HCT116 (cell line): ENCODE data around the gene RWDD1. TPM values are rescaled to one million over a fixed set of nuclear protein-coding genes. Genes with fewer than 3 reads are reported as not detected.

Source experiments
- ATAC-seq: fragments of 200-7000 bp; cut with Tn5 transposase; 2 replicates; pipeline ENCODE4 v1.9.1; 2020; ENCODE audit warnings: mild to moderate bottlenecking, moderate library complexity
- Bru-seq: library from RNA; stranded (reverse); fragments of 400-500 nt; gene quantifications from one replicate; lab custom pipeline; 2021; lab: Mats Ljungman, UMichigan
- BruChase-seq, 2 experiments: library from RNA; stranded (reverse); fragments of 400-500 nt; gene quantifications; one replicate each; lab custom pipeline; 2021; lab: Mats Ljungman, UMichigan
- BruUV-seq: library from RNA; stranded (reverse); fragments of 400-500 nt; replicated peaks from 2 replicates; lab custom pipeline; 2021; lab: Mats Ljungman, UMichigan
- CTCF ChIA-PET: fragments of 300-600 bp; sonication (Branson Sonifier 250); formaldehyde crosslinking; loops from one replicate; lab custom pipeline; 2021; ENCODE audit warnings: antibody characterized with exemption; lab: Charles Lee
- POLR2A ChIA-PET: fragments of 300-600, 350-600 bp; sonication (Branson Sonifier 250); formaldehyde crosslinking; loops from one replicate; lab custom pipeline; 2021; ENCODE audit warnings: antibody characterized with exemption; lab: Charles Lee
- RAD21 ChIA-PET, 2 experiments: fragments of 300-600 bp; sonication (Branson Sonifier 250); formaldehyde crosslinking; loops; one replicate each; lab custom pipeline; 2023; ENCODE audit warnings: low total read pairs in 2 of 2; ENCODE audit not compliant: uncharacterized antibody in 2 of 2, unreplicated experiment in 2 of 2, low non-redundant PET in 1 of 2; lab: Charles Lee
- DNase-seq: peaks from one replicate; pipeline ENCODE4 v3.0.0-alpha.2; 2010; ENCODE audit warnings: low read depth, low spot score
- H2AFZ ChIP-seq: fragments of 200-600 bp; shearing (Covaris generic), sonication (generic); 2 replicates; pipeline ENCODE4 v1.6.1; 2017; ENCODE audit warnings: low read depth, mixed run types, mixed read lengths, antibody characterized with exemption, low read length; ENCODE audit not compliant: poor library complexity, severe bottlenecking
- H3K27ac ChIP-seq: 2 replicates; pipeline ENCODE4 v1.5.1; 2012; ENCODE audit warnings: low read depth, low read length
- H3K27me3 ChIP-seq: fragments of 200-600 bp; sonication (generic); 2 replicates; pipeline ENCODE4 v1.6.1; 2016; ENCODE audit warnings: mixed run types, low read length, mixed read lengths; ENCODE audit not compliant: insufficient read depth
- H3K36me3 ChIP-seq, 2 experiments: fragments of 200-500 bp in 1 of 2; fragments of 200-600 bp in 1 of 2; sonication (Bioruptor generic) in 1 of 2; sonication (generic) in 1 of 2; 2 replicates each; pipeline versions ENCODE4 v1.5.1 to v1.6.1; 2014 to 2016; ENCODE audit warnings: low read length in 2 of 2, inconsistent platforms in 1 of 2, mixed read lengths in 1 of 2, mixed run types in 1 of 2; ENCODE audit not compliant: insufficient read depth in 2 of 2, control insufficient read depth in 1 of 2
- H3K4me1 ChIP-seq, 2 experiments: fragments of 200-600 bp in 1 of 2; sonication (generic) in 1 of 2; 2 replicates each; pipeline versions ENCODE4 v1.5.1 to v1.6.1; 2012 to 2017; ENCODE audit warnings: low read length in 2 of 2, inconsistent platforms in 1 of 2, mild to moderate bottlenecking in 1 of 2, mixed read lengths in 1 of 2, mixed run types in 1 of 2, moderate library complexity in 1 of 2; ENCODE audit not compliant: insufficient read depth in 2 of 2, control insufficient read depth in 1 of 2
- H3K4me2 ChIP-seq: fragments of 200-600 bp; sonication (generic); 2 replicates; pipeline ENCODE4 v1.6.1; 2017; ENCODE audit warnings: mixed run types, low read length, mixed read lengths
- H3K4me3 ChIP-seq, 2 experiments: fragments of 200-600 bp in 1 of 2; sonication (generic) in 1 of 2; replicated peaks in 1 of 2; 2 replicates each; pipeline ENCODE4 v1.5.1; 2011 to 2016; ENCODE audit warnings: low read length in 2 of 2, control low read depth in 1 of 2, low read depth in 1 of 2, mild to moderate bottlenecking in 1 of 2, mixed read lengths in 1 of 2, mixed run types in 1 of 2
- H3K79me2 ChIP-seq: fragments of 200-600 bp; sonication (generic); 2 replicates; pipeline ENCODE4 v1.6.1; 2017; ENCODE audit warnings: mild to moderate bottlenecking, mixed run types, low read length, moderate library complexity, mixed read lengths; ENCODE audit not compliant: insufficient read depth
- H3K9ac ChIP-seq: fragments of 200-600 bp; sonication (generic); 2 replicates; pipeline ENCODE4 v1.6.1; 2016; ENCODE audit warnings: low read length, mixed read lengths
- H3K9me2 ChIP-seq: fragments of 200-600 bp; sonication (generic), shearing (Covaris generic); 2 replicates; pipeline ENCODE4 v1.6.1; 2017; ENCODE audit warnings: mixed run types, mild to moderate bottlenecking, moderate library complexity; ENCODE audit not compliant: insufficient read depth
- H3K9me3 ChIP-seq, 2 experiments: fragments of 200-500 bp in 1 of 2; fragments of 200-600 bp in 1 of 2; sonication (Bioruptor generic) in 1 of 2; sonication (generic) in 1 of 2; 2 replicates each; pipeline ENCODE4 v1.6.1; 2014 to 2017; ENCODE audit warnings: low read length in 2 of 2, mixed read lengths in 2 of 2, inconsistent platforms in 1 of 2, low read depth in 1 of 2, mild to moderate bottlenecking in 1 of 2, mixed run types in 1 of 2, moderate library complexity in 1 of 2; ENCODE audit not compliant: control insufficient read depth in 1 of 2, insufficient read depth in 1 of 2
- H4K20me1 ChIP-seq: fragments of 200-600 bp; sonication (generic), shearing (Covaris generic); 2 replicates; pipeline ENCODE4 v1.6.1; 2017; ENCODE audit warnings: mixed run types, mild to moderate bottlenecking, moderate library complexity; ENCODE audit not compliant: insufficient read depth
- CBX3 ChIP-seq: IDR thresholded peaks from 2 replicates; pipeline ENCODE4 v1.6.1; 2012; ENCODE audit warnings: low read depth
- CEBPB ChIP-seq: IDR thresholded peaks from 2 replicates; pipeline ENCODE4 v1.6.1; 2012; ENCODE audit warnings: low read depth
- EGR1 ChIP-seq: IDR thresholded peaks from 2 replicates; pipeline ENCODE4 v1.6.1; 2012; ENCODE audit warnings: low read depth
- ELF1 ChIP-seq: IDR thresholded peaks from 2 replicates; pipeline ENCODE4 v1.6.1; 2012; ENCODE audit warnings: low read depth, borderline replicate concordance
- EZH2 ChIP-seq: fragments of 200-600 bp; sonication (generic); IDR thresholded peaks from 2 replicates; pipeline ENCODE4 v1.6.1; 2017; ENCODE audit warnings: antibody characterized with exemption, mixed run types
- EZH2phosphoT487 ChIP-seq: fragments of 200-600 bp; IDR thresholded peaks from 2 replicates; pipeline ENCODE4 v1.6.1; 2018; ENCODE audit warnings: antibody characterized with exemption, borderline replicate concordance
- FOSL1 ChIP-seq: IDR thresholded peaks from 2 replicates; pipeline ENCODE4 v1.6.1; 2012; ENCODE audit warnings: low read depth
- POLR2A ChIP-seq: IDR thresholded peaks from 2 replicates; pipeline ENCODE4 v1.7.0; 2011; ENCODE audit warnings: borderline replicate concordance; ENCODE audit not compliant: insufficient read depth, insufficient read length; ENCODE audit errors: extremely low read depth
- POLR2AphosphoS5 ChIP-seq: IDR thresholded peaks from 2 replicates; pipeline ENCODE4 v1.6.1; 2011; ENCODE audit warnings: mild to moderate bottlenecking, low read depth, low read length, moderate library complexity
- SIN3A ChIP-seq: IDR thresholded peaks from 2 replicates; pipeline ENCODE4 v1.6.1; 2012; ENCODE audit warnings: low read depth
- SP1 ChIP-seq: IDR thresholded peaks from 2 replicates; pipeline ENCODE4 v1.6.1; 2012; ENCODE audit warnings: low read depth
- SRF ChIP-seq: IDR thresholded peaks from 2 replicates; pipeline ENCODE4 v1.6.1; 2012; ENCODE audit warnings: low read depth
- TCF7L2 ChIP-seq: IDR thresholded peaks from 2 replicates; pipeline ENCODE4 v1.7.0; 2011; ENCODE audit warnings: borderline replicate concordance, inconsistent platforms; ENCODE audit not compliant: insufficient read depth, insufficient read length; ENCODE audit errors: extremely low read depth
- ZFX ChIP-seq: fragments of 450-650 bp; IDR thresholded peaks from 2 replicates; pipeline ENCODE4 v1.6.1; 2017
- intact Hi-C: fragments of 100-400 bp; cut with micrococcal nuclease; formaldehyde crosslinking; loops from 2 replicates; pipeline ENCODE4 v1.10.0; 2022
- long read RNA-seq: library from polyadenylated mRNA; unstranded; transcript quantifications from one replicate; pipeline ENCODE4 v2.0.0, GENCODE V29; 2021; ENCODE audit not compliant: unreplicated experiment
- polyA plus RNA-seq: library from polyadenylated mRNA; unstranded; fragments of >200 nt; gene quantifications from 2 replicates; pipeline ENCODE4 v1.2.1, GENCODE V29; 2012; ENCODE audit warnings: missing spikeins
- total RNA-seq: library from RNA; stranded (reverse); gene quantifications from one replicate; pipeline ENCODE4 v1.2.1, GENCODE V29; 2021; ENCODE audit not compliant: unreplicated experiment
- TF ChIP-seq, protein P1 (sequence below), 3 experiments: fragments of 200-600 bp in 1 of 3; sonication (generic) in 1 of 3; IDR thresholded peaks in 2 of 3; conservative IDR thresholded peaks in 1 of 3; 2 replicates each; pipeline ENCODE4 v1.5.1; 2012 to 2017; ENCODE audit warnings: low read depth in 2 of 3, low read length in 2 of 3, antibody characterized with exemption in 1 of 3, borderline replicate concordance in 1 of 3, control low read depth in 1 of 3, mild to moderate bottlenecking in 1 of 3, mixed read lengths in 1 of 3, mixed run types in 1 of 3, moderate library complexity in 1 of 3; ENCODE audit not compliant: insufficient read depth in 1 of 3
- TF ChIP-seq, protein P2 (sequence below): IDR thresholded peaks from 2 replicates; pipeline ENCODE4 v1.6.1; 2012
- TF ChIP-seq, protein P3 (sequence below): IDR thresholded peaks from 2 replicates; pipeline ENCODE4 v1.6.1; 2012; ENCODE audit warnings: low read depth
- TF ChIP-seq, protein P4 (sequence below): IDR thresholded peaks from 2 replicates; pipeline ENCODE4 v1.6.1; 2012

RWDD1 gene, protein sequence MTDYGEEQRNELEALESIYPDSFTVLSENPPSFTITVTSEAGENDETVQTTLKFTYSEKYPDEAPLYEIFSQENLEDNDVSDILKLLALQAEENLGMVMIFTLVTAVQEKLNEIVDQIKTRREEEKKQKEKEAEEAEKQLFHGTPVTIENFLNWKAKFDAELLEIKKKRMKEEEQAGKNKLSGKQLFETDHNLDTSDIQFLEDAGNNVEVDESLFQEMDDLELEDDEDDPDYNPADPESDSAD
- 24.4 TPM for total RNA-seq
- 11.3 and 11.4 TPM in 2 replicates for polyA plus RNA-seq
- Bru-seq, nascent RNA: percentile 72 among the genes with signal in this experiment
- percentile 70 among the genes with signal in this experiment for BruChase-seq, experiment 1, labeled RNA remaining after a 6-hour chase
- BruChase-seq, experiment 2, labeled RNA remaining after a 2-hour chase: percentile 56 among the genes with signal in this experiment
- long read RNA-seq, full-length matches to known transcripts: 25 of 77 reads
- long read RNA-seq, partial matches to known transcripts: 49 of 77 reads
- long read RNA-seq, other reads (novel, unspliced or antisense): 3 of 77 reads

DNA sequence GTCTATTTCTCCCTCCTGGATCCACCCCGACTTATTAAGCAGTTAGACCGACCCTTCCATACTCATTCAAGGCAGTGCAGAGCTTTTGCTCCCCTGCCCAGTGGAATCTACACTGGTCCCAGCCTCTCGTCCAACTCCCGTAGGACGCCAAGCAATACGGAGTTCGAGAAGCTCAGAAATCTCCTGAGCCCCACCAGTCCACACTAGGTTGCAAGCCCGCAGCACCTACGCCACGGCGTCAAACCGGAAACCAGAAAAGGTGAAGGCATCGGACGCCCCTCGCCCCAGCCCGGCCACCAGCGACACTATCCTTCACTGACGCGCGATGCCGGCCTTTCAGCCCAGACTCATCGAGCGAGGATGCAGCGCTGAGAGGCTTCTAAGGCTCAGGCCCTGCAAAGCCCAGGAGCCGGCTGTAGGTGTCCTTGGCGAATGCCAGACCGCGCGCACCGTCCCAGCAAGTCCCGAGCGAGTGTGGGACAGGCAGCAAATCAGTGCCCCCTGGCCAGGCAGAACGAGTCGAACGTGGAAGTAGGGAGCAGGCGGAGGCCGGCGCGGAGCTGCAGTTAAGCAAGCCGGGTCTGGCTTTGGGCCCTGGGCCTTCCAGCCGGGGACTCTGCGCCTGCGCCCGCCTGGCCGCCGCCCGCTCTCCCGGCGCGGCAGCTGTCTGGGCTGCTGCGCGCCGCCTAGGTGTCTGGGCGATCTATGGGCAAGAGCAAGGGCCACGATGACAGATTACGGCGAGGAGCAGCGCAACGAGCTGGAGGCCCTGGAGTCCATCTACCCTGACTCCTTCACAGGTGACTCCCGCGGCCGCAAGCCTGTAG is at the start of gene RWDD1:
Gene RWDD1, plus strand, starts transcription at position 649 of the 827 bp plus-strand sequence. Its CDS starts 79 bp downstream, at position 728.
- BruUV-seq: no TSS peak
- no peaks in the 10 kb centered on the region for H3K27me3 ChIP-seq
- no peaks in the 10 kb centered on the region for H3K36me3 ChIP-seq
- H4K20me1 ChIP-seq: no peaks in the 10 kb centered on the region
- peaks cover 55% of the 10 kb centered on the region for H3K79me2 ChIP-seq
- peaks cover 18 to 25% of the 10 kb centered on the region in 2 experiments for H3K4me1 ChIP-seq
- ChIA-PET CTCF (interaction anchor here (1.2 to 2.3 kb wide), 5 partner anchors 10 to 353 kb away, joined by 3 to 7 read pairs (median 6); no protein-coding TSS in a partner anchor), POLR2A (interaction anchor here (0.8 to 1.0 kb wide), 3 partner anchors 10 to 291 kb away, joined by 3 to 4 read pairs (median 4); partner anchors contain the start of gene TSPYL1), RAD21 (no interaction called here)
- peak within 1 kb of the TSS; percentile 81 for H3K27ac ChIP-seq
- DNase-seq (peak; percentile 98), ATAC-seq (peak; percentile 95)
- H3K9me2 ChIP-seq: no peaks in the 10 kb centered on the region
- peak within 1 kb of the TSS; percentile 89 to 90 for H3K4me3 ChIP-seq
- H3K4me2 ChIP-seq: peak within 1 kb of the TSS; percentile 69
- intact Hi-C loops: no loop called here
- H3K9ac ChIP-seq: peak within 1 kb of the TSS; percentile 86
- no peaks in the 10 kb centered on the region for H3K9me3 ChIP-seq
- H2AFZ ChIP-seq: peak within 1 kb of the TSS; percentile 63
- TF ChIP-seq, protein P1, sequence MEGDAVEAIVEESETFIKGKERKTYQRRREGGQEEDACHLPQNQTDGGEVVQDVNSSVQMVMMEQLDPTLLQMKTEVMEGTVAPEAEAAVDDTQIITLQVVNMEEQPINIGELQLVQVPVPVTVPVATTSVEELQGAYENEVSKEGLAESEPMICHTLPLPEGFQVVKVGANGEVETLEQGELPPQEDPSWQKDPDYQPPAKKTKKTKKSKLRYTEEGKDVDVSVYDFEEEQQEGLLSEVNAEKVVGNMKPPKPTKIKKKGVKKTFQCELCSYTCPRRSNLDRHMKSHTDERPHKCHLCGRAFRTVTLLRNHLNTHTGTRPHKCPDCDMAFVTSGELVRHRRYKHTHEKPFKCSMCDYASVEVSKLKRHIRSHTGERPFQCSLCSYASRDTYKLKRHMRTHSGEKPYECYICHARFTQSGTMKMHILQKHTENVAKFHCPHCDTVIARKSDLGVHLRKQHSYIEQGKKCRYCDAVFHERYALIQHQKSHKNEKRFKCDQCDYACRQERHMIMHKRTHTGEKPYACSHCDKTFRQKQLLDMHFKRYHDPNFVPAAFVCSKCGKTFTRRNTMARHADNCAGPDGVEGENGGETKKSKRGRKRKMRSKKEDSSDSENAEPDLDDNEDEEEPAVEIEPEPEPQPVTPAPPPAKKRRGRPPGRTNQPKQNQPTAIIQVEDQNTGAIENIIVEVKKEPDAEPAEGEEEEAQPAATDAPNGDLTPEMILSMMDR (IDR thresholded peaks at IDR 0.05 in 2 of 3, conservative IDR thresholded peaks at IDR 0.05 in 1 of 3; ENCODE audit: borderline replicate concordance in 1 of 3, insufficient read depth in 1 of 3, low read depth in 2 of 3, low read length in 2 of 3): no peak
- TF ChIP-seq EZH2 (no peak), EGR1 (no peak), SP1 (peak; percentile 100), POLR2A (no peak), ELF1 (peak; percentile 33; the same call in 1 of the 2 replicates), TCF7L2 (peak; percentile 74), CEBPB (peak; percentile 37; the same call in 1 of the 2 replicates), ZFX (peak; percentile 99), POLR2AphosphoS5 (peak; percentile 87), CBX3 (peak; percentile 89), FOSL1 (no peak), SIN3A (peak; percentile 95), EZH2phosphoT487 (no peak), SRF (peak; percentile 98)
- TF ChIP-seq, protein P2, sequence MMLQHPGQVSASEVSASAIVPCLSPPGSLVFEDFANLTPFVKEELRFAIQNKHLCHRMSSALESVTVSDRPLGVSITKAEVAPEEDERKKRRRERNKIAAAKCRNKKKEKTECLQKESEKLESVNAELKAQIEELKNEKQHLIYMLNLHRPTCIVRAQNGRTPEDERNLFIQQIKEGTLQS: no peak
- TF ChIP-seq, protein P3, sequence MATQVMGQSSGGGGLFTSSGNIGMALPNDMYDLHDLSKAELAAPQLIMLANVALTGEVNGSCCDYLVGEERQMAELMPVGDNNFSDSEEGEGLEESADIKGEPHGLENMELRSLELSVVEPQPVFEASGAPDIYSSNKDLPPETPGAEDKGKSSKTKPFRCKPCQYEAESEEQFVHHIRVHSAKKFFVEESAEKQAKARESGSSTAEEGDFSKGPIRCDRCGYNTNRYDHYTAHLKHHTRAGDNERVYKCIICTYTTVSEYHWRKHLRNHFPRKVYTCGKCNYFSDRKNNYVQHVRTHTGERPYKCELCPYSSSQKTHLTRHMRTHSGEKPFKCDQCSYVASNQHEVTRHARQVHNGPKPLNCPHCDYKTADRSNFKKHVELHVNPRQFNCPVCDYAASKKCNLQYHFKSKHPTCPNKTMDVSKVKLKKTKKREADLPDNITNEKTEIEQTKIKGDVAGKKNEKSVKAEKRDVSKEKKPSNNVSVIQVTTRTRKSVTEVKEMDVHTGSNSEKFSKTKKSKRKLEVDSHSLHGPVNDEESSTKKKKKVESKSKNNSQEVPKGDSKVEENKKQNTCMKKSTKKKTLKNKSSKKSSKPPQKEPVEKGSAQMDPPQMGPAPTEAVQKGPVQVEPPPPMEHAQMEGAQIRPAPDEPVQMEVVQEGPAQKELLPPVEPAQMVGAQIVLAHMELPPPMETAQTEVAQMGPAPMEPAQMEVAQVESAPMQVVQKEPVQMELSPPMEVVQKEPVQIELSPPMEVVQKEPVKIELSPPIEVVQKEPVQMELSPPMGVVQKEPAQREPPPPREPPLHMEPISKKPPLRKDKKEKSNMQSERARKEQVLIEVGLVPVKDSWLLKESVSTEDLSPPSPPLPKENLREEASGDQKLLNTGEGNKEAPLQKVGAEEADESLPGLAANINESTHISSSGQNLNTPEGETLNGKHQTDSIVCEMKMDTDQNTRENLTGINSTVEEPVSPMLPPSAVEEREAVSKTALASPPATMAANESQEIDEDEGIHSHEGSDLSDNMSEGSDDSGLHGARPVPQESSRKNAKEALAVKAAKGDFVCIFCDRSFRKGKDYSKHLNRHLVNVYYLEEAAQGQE: no peak
- TF ChIP-seq, protein P4, sequence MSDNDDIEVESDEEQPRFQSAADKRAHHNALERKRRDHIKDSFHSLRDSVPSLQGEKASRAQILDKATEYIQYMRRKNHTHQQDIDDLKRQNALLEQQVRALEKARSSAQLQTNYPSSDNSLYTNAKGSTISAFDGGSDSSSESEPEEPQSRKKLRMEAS: peak; percentile 85
